Islet precursor cell (in vitro differentiated cells): ENCODE data around the gene STXBP1.

Experiments used
- DNase-seq: peaks from one replicate; pipeline ENCODE4 v3.0.0-alpha.2; 2018

The STXBP1 gene

GRCh38 chr9:127626752-127627493 is 14.8 kb downstream of the STXBP1 start:
- DNase-seq, result no peak

GRCh38 chr9:127627494-127627855 is 15.4 kb downstream of the STXBP1 start:
- DNase-seq, result no peak

GRCh38 chr9:127628758-127629467 is 16.8 kb downstream of the STXBP1 start:
- no peak for DNase-seq

- DNase-seq, result peak; percentile 76
Measured at GRCh38 chr9:127629468-127630081, 17.5 kb downstream of the STXBP1 start.

- DNase-seq, result no peak
Measured at GRCh38 chr9:127633216-127633862, 21.3 kb downstream of the STXBP1 start.

- no peak for DNase-seq
Measured at GRCh38 chr9:127634021-127634420, 21.9 kb downstream of the STXBP1 start.

- no peak for DNase-seq
Measured at GRCh38 chr9:127634698-127635097, 22.6 kb downstream of the STXBP1 start.

- DNase-seq, result no peak
Measured at GRCh38 chr9:127635201-127635735, 23.2 kb downstream of the STXBP1 start.

GRCh38 chr9:127637322-127637847 is 25.3 kb downstream of the STXBP1 start:
- no peak for DNase-seq

GRCh38 chr9:127640908-127641545 is 28.9 kb downstream of the STXBP1 start:
- no peak for DNase-seq

- no peak for DNase-seq
Measured at GRCh38 chr9:127642082-127642740, 30.1 kb downstream of the STXBP1 start.

GRCh38 chr9:127644146-127644827 is 32.2 kb downstream of the STXBP1 start:
- no peak for DNase-seq

GRCh38 chr9:127644943-127645342 is 32.9 kb downstream of the STXBP1 start:
- no peak for DNase-seq

GRCh38 chr9:127647451-127647850 is 35.4 kb downstream of the STXBP1 start:
- DNase-seq, result no peak

- no peak for DNase-seq
Measured at GRCh38 chr9:127650518-127650917, 38.4 kb downstream of the STXBP1 start.

- no peak for DNase-seq
Measured at GRCh38 chr9:127651697-127652610, 39.9 kb downstream of the STXBP1 start.

- no peak for DNase-seq
Measured at GRCh38 chr9:127652733-127653132, 40.7 kb downstream of the STXBP1 start.

- DNase-seq, result no peak
Measured at GRCh38 chr9:127654619-127655018, 42.5 kb downstream of the STXBP1 start.

GRCh38 chr9:127658428-127658827 is 46.4 kb downstream of the STXBP1 start:
- DNase-seq, result no peak
